Memory B cell (primary cell): ENCODE measurements around the gene ADAMTS19.

Experiments
- ATAC-seq: fragments of 150-1000 bp; cut with Tn5 transposase; 2 replicates; pipeline ENCODE4 v1.10.0; 2021; ENCODE audit warnings: low read depth, mild to moderate bottlenecking, moderate library complexity
- DNase-seq, 2 donors: peaks; one replicate each; pipeline ENCODE4 v3.0.0; 2022; ENCODE audit warnings: low spot score in 2 of 2
- H3K27ac Mint-ChIP-seq: one replicate; pipeline ENCODE4 v1.8.0; 2022; ENCODE audit warnings: mild to moderate bottlenecking, moderate library complexity, mixed read lengths
- H3K27me3 Mint-ChIP-seq: one replicate; pipeline ENCODE4 v1.8.0; 2022; ENCODE audit warnings: mixed read lengths
- H3K36me3 Mint-ChIP-seq: one replicate; pipeline ENCODE4 v1.8.0; 2022; ENCODE audit warnings: mild to moderate bottlenecking, mixed read lengths
- H3K4me1 Mint-ChIP-seq: one replicate; pipeline ENCODE4 v1.8.0; 2022; ENCODE audit warnings: mixed read lengths
- H3K4me3 Mint-ChIP-seq: one replicate; pipeline ENCODE4 v1.8.0; 2022; ENCODE audit warnings: mild to moderate bottlenecking, moderate library complexity, mixed read lengths
- H3K9me3 Mint-ChIP-seq: one replicate; pipeline ENCODE4 v1.8.0; 2022; ENCODE audit warnings: mixed read lengths

ADAMTS19 gene

DNA sequence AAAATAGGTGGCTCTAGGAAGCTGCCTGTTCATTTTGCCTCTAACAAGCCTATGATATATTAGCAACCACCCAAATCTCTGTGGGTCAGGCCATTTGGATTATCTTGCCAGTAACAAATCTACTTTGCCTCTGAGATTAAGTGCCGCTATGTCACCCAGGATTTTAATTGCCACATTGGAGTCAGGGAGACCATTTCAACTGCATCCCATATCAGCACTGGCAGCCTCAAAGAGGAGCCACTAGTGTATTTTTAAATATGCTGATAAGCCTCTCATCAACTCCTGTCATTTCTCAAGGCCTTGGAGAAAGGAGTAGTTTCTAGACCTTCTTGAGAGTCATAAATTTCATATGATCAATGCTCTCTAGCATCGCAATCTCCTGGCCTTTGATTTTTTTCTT lies 12.1 kb upstream of the ADAMTS19 start:
- no peak for ATAC-seq
- Mint-ChIP-seq H3K27ac (no peak overlapping the region), H3K4me3 (no peak overlapping the region), H3K27me3 (no peaks in the 10 kb centered on the region), H3K4me1 (no peaks in the 10 kb centered on the region), H3K9me3 (peaks cover 5% of the 10 kb centered on the region), H3K36me3 (no peaks in the 10 kb centered on the region)
- DNase-seq, result no peak

DNA sequence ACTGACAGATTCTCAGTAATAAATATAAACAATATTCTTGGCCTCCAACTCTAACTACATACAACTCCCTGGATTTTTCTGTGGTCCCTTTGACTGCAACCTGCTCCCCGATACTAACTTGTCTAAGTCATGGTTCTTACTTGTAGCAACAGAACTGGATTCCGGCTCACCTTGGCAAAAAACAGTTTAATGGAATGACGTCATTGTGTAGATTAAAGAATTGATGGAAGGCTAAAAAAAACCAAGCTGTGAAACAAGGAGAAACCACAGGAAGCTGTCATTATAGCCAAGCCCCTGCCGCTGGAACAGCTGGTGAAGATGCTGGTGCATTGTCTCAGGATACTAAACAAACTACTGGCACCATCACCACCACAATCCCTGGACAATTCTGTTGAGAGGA lies 11.4 kb upstream of the ADAMTS19 start:
- ATAC-seq (no peak), DNase-seq (no peak)
- H3K36me3 Mint-ChIP-seq, result no peaks in the 10 kb centered on the region
- H3K27me3 Mint-ChIP-seq, result no peaks in the 10 kb centered on the region
- H3K27ac Mint-ChIP-seq, result no peak overlapping the region
- peaks cover 5% of the 10 kb centered on the region for H3K9me3 Mint-ChIP-seq
- H3K4me1 Mint-ChIP-seq, result no peaks in the 10 kb centered on the region
- H3K4me3 Mint-ChIP-seq, result no peak overlapping the region

DNA sequence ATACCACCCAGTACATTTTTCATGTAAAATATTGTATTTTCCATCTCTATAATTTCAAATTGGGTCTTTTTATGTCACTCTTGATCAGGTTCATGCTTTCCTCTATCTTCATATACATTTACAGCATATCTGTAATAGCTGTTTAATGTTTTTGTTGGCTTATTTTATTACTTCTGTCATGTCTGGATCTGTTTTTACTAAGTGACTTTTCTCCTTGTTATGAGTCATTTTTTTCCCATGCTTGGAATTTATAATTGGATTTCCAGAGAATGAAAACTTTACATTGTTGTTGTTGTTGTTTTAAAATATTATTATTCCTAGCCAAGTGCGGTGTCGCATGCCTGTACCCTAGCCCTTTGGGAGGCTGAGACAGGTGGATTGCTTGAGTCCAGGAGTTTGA lies 5.6 kb upstream of the ADAMTS19 start:
- DNase-seq, result no peak
- peaks cover 7% of the 10 kb centered on the region for H3K9me3 Mint-ChIP-seq
- no peaks in the 10 kb centered on the region for H3K4me1 Mint-ChIP-seq
- no peak overlapping the region for H3K4me3 Mint-ChIP-seq
- ATAC-seq, result no peak
- no peaks in the 10 kb centered on the region for H3K36me3 Mint-ChIP-seq
- peaks cover 6% of the 10 kb centered on the region for H3K27me3 Mint-ChIP-seq
- H3K27ac Mint-ChIP-seq, result no peak overlapping the region

DNA sequence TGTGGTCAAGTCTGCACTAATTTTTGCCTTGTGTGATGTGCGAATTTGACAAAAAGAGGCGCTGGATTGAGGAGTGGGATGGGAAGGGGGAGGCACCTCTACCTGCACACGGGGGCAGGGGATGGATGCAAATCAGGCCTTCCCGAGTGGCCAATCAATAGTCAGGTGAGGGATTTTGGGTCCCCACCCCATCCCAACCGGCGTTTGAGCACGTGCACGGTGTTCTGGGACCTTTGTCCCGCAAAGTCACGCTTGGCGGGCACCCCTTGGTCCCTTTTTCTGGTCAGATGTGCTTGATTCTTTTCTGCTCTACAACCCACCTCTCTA lies 685 bp upstream of the ADAMTS19 start:
- H3K27me3 Mint-ChIP-seq, result peaks cover 17% of the 10 kb centered on the region

DNA sequence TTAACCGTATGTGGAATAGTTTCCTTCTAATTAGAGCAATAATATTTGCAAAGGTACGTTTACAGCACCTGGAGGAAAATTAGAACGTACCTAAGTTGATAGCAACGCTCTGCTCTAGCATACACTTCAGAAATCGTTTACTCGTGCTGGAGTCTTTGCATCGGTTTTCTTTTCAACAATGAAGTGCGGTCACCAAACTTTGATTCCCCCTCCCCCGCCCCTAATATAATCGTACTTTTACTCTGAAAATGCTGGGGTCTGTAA lies 506 bp downstream of the ADAMTS19 start:
- ATAC-seq (no peak), DNase-seq (no peak)
- Mint-ChIP-seq H3K27ac (no peak overlapping the region), H3K4me1 (peaks cover 13% of the 10 kb centered on the region), H3K27me3 (peaks cover 17% of the 10 kb centered on the region), H3K4me3 (peak overlapping the region; percentile 54), H3K36me3 (peaks cover 3% of the 10 kb centered on the region), H3K9me3 (peaks cover 1% of the 10 kb centered on the region)

More for the DNA sequence above, 685 bp upstream of the ADAMTS19 start:
- Mint-ChIP-seq H3K36me3 (peaks cover 3% of the 10 kb centered on the region), H3K4me1 (peaks cover 13% of the 10 kb centered on the region), H3K4me3 (no peak overlapping the region), H3K27ac (no peak overlapping the region), H3K9me3 (peaks cover 2% of the 10 kb centered on the region)
- DNase-seq, result no peak
- ATAC-seq, result no peak

DNA sequence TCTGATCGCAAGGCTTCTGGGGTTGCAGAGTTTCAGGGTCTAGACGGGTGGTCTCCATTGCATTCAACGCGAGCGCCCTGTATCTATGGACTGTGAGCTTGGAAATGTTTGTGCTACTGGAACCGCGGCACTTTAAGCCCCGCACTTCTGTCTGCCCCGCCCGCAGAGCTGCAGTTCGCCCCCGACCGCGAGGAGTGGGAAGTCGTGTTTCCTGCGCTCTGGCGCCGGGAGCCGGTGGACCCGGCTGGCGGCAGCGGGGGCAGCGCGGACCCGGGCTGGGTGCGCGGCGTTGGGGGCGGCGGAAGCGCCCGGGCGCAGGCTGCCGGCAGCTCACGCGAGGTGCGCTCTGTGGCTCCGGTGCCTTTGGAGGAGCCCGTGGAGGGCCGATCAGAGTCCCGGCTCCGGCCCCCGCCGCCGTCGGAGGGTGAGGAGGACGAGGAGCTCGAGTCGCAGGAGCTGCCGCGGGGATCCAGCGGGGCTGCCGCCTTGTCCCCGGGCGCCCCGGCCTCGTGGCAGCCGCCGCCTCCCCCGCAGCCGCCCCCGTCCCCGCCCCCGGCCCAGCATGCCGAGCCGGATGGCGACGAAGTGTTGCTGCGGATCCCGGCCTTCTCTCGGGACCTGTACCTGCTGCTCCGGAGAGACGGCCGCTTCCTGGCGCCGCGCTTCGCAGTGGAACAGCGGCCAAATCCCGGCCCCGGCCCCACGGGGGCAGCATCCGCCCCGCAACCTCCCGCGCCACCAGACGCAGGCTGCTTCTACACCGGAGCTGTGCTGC lies 1.0 kb downstream of the ADAMTS19 start:
- DNase-seq, result no peak
- Mint-ChIP-seq H3K36me3 (peaks cover 3% of the 10 kb centered on the region), H3K4me1 (peaks cover 13% of the 10 kb centered on the region), H3K27ac (no peak overlapping the region), H3K27me3 (peaks cover 19% of the 10 kb centered on the region), H3K4me3 (peak overlapping the region; percentile 54), H3K9me3 (peaks cover 1% of the 10 kb centered on the region)
- ATAC-seq, result no peak

DNA sequence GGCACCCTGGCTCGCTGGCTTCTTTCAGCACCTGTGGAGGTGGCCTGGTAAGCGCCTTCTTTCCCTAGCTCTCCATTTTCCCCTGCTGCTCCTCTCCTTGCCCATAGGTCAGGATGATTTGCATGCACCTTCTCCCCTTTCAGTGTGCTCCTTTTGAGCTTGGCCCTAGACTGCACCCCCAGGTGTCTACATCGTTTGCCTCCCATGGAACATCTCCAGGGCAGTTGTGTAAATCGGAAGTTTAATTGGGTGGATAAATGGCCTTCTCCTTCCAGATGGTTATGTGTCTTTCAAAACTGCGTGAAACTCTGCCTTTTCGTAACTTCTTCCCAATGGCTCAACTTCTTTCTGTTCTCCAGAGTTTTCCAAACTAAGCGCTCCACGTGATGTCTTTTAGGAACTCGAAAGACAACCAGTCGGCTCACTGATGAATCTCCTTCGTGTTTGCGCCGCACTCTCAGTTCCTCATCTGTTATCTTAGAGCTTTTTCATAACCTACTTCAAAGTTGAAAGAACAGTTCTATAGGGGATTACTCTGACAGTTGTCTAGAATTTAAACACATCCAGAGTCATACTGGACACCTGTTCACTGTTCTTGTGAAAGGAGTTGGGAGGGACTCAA lies 1.7 kb downstream of the ADAMTS19 start:
- H3K4me1 Mint-ChIP-seq, result peaks cover 13% of the 10 kb centered on the region
- H3K36me3 Mint-ChIP-seq, result peaks cover 3% of the 10 kb centered on the region
- no peak overlapping the region for H3K27ac Mint-ChIP-seq
- no peak for ATAC-seq
- peaks cover 1% of the 10 kb centered on the region for H3K9me3 Mint-ChIP-seq
- no peak for DNase-seq
- H3K27me3 Mint-ChIP-seq, result peaks cover 19% of the 10 kb centered on the region
- peak overlapping the region; percentile 61 for H3K4me3 Mint-ChIP-seq

DNA sequence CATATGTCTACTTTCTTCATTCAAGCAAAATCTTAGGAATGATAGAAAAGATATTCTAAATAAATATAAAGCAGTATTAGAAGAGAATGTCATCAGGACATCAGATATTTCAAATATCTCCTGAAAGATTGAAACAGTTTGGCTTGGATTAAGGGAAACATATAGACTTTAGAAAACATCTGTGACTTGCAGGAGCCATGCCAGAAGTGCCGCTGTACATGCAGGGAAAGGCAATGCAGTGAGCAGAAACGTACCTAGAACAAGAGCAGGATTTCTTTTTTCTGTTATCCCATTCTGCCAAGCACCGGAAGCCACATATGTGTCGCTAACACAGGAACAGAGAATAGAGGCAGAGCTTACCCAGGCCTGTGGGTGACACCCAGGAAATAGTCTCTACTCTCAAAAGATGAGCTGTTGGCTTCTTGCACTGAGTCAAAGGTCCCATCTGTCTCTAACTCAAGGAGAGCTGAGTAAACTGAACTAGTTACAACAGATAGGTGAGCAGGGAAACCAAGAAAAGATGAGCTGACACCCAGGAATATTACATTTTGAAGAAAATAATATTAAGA lies 5.8 kb downstream of the ADAMTS19 start:
- H3K27ac Mint-ChIP-seq, result no peak overlapping the region
- DNase-seq, result no peak
- peaks cover 7% of the 10 kb centered on the region for H3K4me1 Mint-ChIP-seq
- no peak overlapping the region for H3K4me3 Mint-ChIP-seq
- H3K27me3 Mint-ChIP-seq, result peaks cover 7% of the 10 kb centered on the region
- peaks cover 3% of the 10 kb centered on the region for H3K36me3 Mint-ChIP-seq
- ATAC-seq, result no peak
- peaks cover 1% of the 10 kb centered on the region for H3K9me3 Mint-ChIP-seq

DNA sequence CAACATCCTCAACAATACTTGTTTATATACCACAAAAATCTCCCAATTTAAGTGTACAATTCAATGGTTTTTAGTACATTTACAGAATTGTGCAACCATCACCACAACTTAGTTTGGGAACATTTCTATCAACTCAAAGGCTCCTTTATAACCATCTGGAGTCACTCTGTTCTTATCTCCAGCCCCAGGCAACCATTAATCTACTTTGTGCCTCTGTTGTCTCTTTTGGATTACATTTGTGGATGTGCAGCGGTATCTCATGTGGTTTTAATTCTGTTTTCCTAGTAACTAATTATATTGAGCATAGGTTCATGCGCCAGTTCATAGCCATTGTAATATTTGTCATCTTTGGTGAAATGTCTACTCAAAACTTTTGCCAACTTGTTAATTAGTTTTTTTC lies 14.4 kb downstream of the ADAMTS19 start:
- H3K36me3 Mint-ChIP-seq, result no peaks in the 10 kb centered on the region
- H3K9me3 Mint-ChIP-seq, result no peaks in the 10 kb centered on the region
- no peak overlapping the region for H3K4me3 Mint-ChIP-seq
- no peak overlapping the region for H3K27ac Mint-ChIP-seq
- ATAC-seq (no peak), DNase-seq (no peak)
- H3K27me3 Mint-ChIP-seq, result no peaks in the 10 kb centered on the region
- no peaks in the 10 kb centered on the region for H3K4me1 Mint-ChIP-seq

DNA sequence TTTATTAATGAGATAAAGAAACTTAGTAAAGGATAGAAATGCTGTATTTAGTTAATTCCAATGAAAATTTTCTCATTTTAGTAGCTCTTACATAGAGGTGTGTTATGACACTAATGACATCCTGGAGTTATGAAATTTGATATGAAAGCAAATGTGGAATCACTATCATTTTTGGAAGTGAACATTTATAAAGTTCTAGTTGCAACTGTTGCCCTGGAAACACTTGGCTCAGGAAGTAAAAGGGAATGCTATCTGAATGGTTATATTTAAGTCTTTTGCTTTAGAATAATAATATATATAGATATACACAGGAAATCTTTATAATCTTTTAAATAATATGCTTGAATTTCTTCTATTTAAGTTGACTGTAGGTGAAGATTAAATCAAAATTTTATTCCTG lies 16.7 kb downstream of the ADAMTS19 start:
- Mint-ChIP-seq H3K27ac (no peak overlapping the region), H3K9me3 (no peaks in the 10 kb centered on the region), H3K27me3 (no peaks in the 10 kb centered on the region), H3K4me3 (no peak overlapping the region), H3K36me3 (no peaks in the 10 kb centered on the region), H3K4me1 (no peaks in the 10 kb centered on the region)
- ATAC-seq, result no peak
- DNase-seq, result no peak

DNA sequence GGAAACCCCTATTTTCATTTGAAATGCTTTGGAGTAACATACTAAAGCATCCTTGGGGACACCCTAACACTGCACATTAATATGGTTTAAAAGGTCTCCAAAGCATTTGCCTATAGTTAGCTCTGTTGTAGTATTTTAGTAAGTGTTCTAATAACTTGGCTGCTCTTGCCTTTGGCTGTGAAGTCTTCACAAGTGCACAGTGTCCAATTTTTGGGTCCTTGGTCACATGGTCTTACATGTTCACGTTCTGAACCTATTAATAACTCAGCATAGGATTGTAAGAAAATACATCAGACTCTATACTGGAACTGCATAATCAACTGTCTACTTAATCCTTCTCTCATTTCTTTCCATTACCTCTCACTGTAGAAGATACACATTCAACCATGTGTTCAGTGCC lies 17.4 kb downstream of the ADAMTS19 start:
- Mint-ChIP-seq H3K27me3 (no peaks in the 10 kb centered on the region), H3K9me3 (no peaks in the 10 kb centered on the region), H3K4me1 (no peaks in the 10 kb centered on the region), H3K4me3 (no peak overlapping the region), H3K36me3 (no peaks in the 10 kb centered on the region), H3K27ac (no peak overlapping the region)
- no peak for DNase-seq
- no peak for ATAC-seq

DNA sequence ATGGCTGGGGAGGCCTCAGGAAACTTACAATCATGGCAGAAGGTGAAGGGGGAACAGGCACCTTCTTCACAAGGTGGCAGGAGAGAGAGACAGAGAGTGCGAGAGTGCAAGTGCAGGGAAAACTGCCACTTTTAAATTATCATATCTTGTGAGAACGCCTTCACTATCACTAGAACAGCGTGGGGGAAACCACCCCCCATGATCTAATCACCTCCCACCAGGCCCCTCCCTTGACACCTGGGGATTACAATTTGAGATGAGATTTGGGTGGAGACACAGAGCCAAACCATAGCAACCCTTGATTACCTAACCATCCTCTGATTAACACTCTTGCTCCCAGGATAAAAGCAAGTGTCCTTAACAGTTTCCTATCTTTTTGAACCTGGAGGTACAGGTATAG lies 21.1 kb downstream of the ADAMTS19 start:
- no peaks in the 10 kb centered on the region for H3K9me3 Mint-ChIP-seq
- H3K36me3 Mint-ChIP-seq, result no peaks in the 10 kb centered on the region
- no peak for DNase-seq
- no peaks in the 10 kb centered on the region for H3K4me1 Mint-ChIP-seq
- H3K4me3 Mint-ChIP-seq, result no peak overlapping the region
- no peaks in the 10 kb centered on the region for H3K27me3 Mint-ChIP-seq
- no peak overlapping the region for H3K27ac Mint-ChIP-seq
- no peak for ATAC-seq

DNA sequence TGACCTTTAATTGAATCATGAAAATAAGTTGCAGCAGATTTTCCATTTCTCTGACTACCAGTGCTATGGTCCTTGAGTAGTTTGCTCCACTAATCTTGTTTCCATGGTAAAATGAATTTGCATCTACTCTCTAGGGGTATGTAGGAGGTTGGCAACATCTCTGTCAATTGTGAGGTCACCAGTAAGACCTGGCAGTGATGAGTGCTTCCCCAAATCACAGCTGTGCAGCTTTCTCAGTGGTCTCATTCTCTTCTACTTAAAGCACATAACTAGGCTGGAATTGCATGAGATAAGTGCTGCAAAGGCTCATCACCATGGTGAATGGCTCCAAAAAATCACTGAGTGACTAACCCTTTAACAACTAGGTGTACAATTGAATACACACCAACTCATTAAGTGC lies 36.3 kb downstream of the ADAMTS19 start:
- no peaks in the 10 kb centered on the region for H3K4me1 Mint-ChIP-seq
- DNase-seq (no peak), ATAC-seq (peak; percentile 53)
- H3K9me3 Mint-ChIP-seq, result peaks cover 5% of the 10 kb centered on the region
- no peaks in the 10 kb centered on the region for H3K36me3 Mint-ChIP-seq
- H3K4me3 Mint-ChIP-seq, result no peak overlapping the region
- H3K27me3 Mint-ChIP-seq, result no peaks in the 10 kb centered on the region
- H3K27ac Mint-ChIP-seq, result no peak overlapping the region

DNA sequence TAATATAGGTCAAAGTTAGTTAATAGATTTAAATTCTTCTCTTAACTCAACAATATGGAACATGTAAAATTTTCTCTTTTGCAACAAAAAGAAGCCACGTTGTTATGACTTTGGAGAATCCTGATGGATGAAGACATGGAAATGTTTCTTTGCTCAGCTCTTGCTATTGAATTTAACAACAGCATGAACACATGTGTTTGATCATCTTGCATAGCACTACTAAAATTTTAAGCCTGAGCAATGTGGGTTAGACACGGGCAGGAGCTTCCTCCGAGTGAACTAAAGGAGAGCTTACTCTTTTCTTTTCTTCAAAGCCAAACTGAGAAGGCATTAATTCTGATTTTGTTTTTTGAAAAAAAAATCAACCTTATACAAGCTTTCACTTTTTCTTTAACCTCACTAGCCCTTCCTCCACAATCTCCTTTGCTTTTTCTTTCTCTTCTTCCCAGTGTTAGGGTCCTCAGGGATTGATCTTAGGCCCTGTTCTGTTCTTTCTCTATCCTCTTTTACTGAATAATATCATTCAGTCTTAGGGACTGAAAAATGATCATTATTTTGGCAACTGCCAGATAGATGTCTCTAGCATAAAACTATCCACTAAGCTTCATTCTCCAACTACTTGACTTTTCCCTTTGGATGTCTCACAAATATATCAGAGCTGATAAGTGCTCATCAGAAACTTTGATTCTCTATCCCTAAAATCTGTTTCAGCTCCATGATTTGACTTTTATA lies 36.9 kb downstream of the ADAMTS19 start:
- H3K27me3 Mint-ChIP-seq, result no peaks in the 10 kb centered on the region
- DNase-seq (no peak), ATAC-seq (no peak)
- no peaks in the 10 kb centered on the region for H3K36me3 Mint-ChIP-seq
- peaks cover 7% of the 10 kb centered on the region for H3K9me3 Mint-ChIP-seq
- H3K4me3 Mint-ChIP-seq, result no peak overlapping the region
- H3K27ac Mint-ChIP-seq, result no peak overlapping the region
- H3K4me1 Mint-ChIP-seq, result no peaks in the 10 kb centered on the region
